ENCODE data around the gene CDCA7.

The CDCA7 gene

GRCh38 chr2:173387660-173388059 lies 33.0 kb downstream of the CDCA7 start:
- no peak for TF ChIP-seq CTCF (conservative IDR thresholded peaks at IDR 0.05)

GRCh38 chr2:173388795-173389194 lies 34.1 kb downstream of the CDCA7 start:
- no peak for TF ChIP-seq CTCF (conservative IDR thresholded peaks at IDR 0.05)
- no peak overlapping the region for H3K27ac ChIP-seq

More at GRCh38 chr2:173387660-173388059, 33.0 kb downstream of the CDCA7 start:
- no peak overlapping the region for H3K27ac ChIP-seq

GRCh38 chr2:173390036-173390435 lies 35.4 kb downstream of the CDCA7 start:
- H3K27ac ChIP-seq: no peak overlapping the region
- TF ChIP-seq CTCF (conservative IDR thresholded peaks at IDR 0.05): no peak

- H3K27ac ChIP-seq: no peak overlapping the region
- no peak for TF ChIP-seq CTCF (conservative IDR thresholded peaks at IDR 0.05)
Observed at GRCh38 chr2:173392731-173393130, 38.1 kb downstream of the CDCA7 start.

- no peak overlapping the region for H3K27ac ChIP-seq
- no peak for TF ChIP-seq CTCF (conservative IDR thresholded peaks at IDR 0.05)
Observed at GRCh38 chr2:173393186-173393585, 38.5 kb downstream of the CDCA7 start.

GRCh38 chr2:173393636-173394035 lies 39.0 kb downstream of the CDCA7 start:
- no peak for TF ChIP-seq CTCF (conservative IDR thresholded peaks at IDR 0.05)
- no peak overlapping the region for H3K27ac ChIP-seq

- no peak for TF ChIP-seq CTCF (conservative IDR thresholded peaks at IDR 0.05)
- H3K27ac ChIP-seq: no peak overlapping the region
Observed at GRCh38 chr2:173394091-173394974, 39.7 kb downstream of the CDCA7 start.

Measured in VCaP (cell line).